ENCODE results near the gene ZFY. TPM values are rescaled to one million over a fixed set of nuclear protein-coding genes. Genes with fewer than 3 reads are reported as not detected.

Gene ZFY
- total RNA-seq, 4 donors from 2014 or later = 17.9 to 21.6 TPM; not detected in 2

GRCh38 chrY:2913066-2913815 is 21.9 kb upstream of the ZFY start:
- TF ChIP-seq CTCF (IDR thresholded peaks at IDR 0.05) = no peak
- no peak for ATAC-seq (ENCODE audit: low FRiP score)
- no peak for DNase-seq (ENCODE audit: low spot score)

- no peak for TF ChIP-seq CTCF (IDR thresholded peaks at IDR 0.05)
- ATAC-seq (ENCODE audit: low FRiP score) (no peak), DNase-seq (ENCODE audit: low spot score) (no peak)
Measured at GRCh38 chrY:2934078-2934477, 1.1 kb upstream of the ZFY start.

DNA sequence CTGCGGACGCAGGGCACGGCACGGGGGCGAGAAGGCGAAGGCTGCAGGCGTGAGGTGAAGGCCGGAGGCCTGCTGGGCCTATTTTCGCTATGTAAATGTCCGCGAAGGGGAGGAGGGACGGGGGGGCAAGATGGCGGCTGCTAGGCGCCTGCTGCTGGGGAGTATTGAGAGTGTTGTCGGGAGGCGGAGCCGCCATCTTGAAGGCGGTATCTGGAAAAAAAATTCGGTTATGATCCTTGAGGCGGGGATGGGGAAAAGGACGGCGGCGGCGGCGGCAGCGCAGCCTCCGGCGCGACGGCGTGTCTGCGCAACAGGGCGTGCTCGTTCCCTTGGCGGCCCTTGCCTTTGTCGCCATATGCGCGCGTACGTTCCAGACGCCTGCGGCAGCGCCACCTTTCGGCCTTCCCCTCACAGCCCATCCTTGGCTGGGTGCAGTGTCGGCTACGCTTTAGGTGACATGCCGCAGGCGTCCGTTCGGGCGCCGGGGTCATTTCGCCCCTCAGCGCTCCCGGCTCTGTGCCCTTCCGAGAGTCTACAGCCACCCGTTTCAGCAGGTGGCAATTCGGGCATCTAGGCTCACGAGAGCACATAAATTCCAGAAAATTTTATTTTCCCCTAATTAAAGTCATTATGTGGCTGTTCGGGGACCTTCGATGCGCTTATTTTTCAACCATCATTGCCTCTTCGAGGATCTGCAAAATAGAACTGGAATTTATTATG is 695 bp downstream of the ZFY start:
- no peak for TF ChIP-seq CTCF (IDR thresholded peaks at IDR 0.05)
- ATAC-seq (ENCODE audit: low FRiP score) = no peak
- DNase-seq (ENCODE audit: low spot score) = no peak

- DNase-seq (ENCODE audit: low spot score) (no peak), ATAC-seq (ENCODE audit: low FRiP score) (no peak)
- TF ChIP-seq CTCF (IDR thresholded peaks at IDR 0.05) = no peak
Measured at GRCh38 chrY:2936436-2936750, 1.2 kb downstream of the ZFY start.

DNA sequence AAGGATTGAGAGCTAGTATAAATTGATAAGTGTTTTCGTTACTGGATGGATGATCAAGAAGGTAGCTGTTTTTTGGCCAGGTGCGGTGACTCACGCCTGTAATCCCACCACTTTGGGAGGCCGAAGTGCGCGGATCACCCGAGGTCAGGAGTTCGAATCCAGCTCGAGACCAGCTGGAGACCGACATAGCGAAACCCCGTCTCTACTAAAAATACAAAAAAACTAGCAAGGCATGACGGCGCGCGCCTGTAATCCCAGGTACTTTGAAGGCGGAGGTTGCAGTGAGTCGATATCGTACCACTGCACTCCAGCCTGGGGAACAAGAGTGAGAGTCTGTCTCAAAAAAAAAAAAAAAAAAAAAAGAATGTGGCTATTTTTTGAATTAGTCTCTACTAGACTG is 2.0 kb downstream of the ZFY start:
- DNase-seq (ENCODE audit: low spot score) = no peak
- no peak for ATAC-seq (ENCODE audit: low FRiP score)

DNA sequence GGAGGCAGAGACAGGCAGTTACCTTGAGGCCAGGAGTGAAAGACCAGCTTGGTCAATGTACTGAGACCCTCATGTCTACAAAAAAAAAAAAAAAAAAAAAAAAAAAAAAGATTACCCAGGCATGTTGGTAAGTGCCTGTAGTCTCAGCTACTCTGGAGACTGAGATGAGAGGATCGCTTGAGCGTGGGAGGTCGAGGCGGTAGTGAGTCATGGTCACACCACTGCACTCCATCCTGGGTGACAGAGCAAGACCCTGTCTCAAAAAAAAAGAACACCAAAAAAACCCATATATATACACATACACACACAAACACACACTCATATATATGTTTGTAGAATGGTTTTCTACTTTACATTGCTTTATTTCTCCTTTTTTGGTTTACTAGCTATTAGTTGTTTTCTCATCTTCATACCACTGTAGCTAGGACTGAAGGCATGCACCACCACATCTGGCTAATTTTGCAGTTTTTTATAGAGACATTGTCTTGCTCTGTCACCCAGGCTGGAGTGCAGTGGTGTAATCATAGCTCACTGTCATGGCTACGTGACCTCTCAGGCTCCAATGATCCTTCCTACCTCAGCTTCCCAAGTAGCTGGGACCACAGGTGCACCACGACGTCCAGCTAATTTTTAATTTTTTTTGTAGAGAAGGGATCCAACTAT is 14.5 kb downstream of the ZFY start:
- no peak for TF ChIP-seq CTCF (IDR thresholded peaks at IDR 0.05)
- no peak for DNase-seq (ENCODE audit: low spot score)
- ATAC-seq (ENCODE audit: low FRiP score) = no peak

More for the DNA sequence above, 2.0 kb downstream of the ZFY start:
- TF ChIP-seq CTCF (IDR thresholded peaks at IDR 0.05) = no peak
